ENCODE data around the gene ENTPD1. TPM values are rescaled to one million over a fixed set of nuclear protein-coding genes. Genes with fewer than 3 reads are reported as not detected.

ENTPD1 gene
- total and polyA plus RNA-seq, 9 of the 15 experiments (the other 6 are each of a cell fraction or from before 2014, with no cell fraction given): 0.07 to 1.5 (median 0.37) TPM

DNA sequence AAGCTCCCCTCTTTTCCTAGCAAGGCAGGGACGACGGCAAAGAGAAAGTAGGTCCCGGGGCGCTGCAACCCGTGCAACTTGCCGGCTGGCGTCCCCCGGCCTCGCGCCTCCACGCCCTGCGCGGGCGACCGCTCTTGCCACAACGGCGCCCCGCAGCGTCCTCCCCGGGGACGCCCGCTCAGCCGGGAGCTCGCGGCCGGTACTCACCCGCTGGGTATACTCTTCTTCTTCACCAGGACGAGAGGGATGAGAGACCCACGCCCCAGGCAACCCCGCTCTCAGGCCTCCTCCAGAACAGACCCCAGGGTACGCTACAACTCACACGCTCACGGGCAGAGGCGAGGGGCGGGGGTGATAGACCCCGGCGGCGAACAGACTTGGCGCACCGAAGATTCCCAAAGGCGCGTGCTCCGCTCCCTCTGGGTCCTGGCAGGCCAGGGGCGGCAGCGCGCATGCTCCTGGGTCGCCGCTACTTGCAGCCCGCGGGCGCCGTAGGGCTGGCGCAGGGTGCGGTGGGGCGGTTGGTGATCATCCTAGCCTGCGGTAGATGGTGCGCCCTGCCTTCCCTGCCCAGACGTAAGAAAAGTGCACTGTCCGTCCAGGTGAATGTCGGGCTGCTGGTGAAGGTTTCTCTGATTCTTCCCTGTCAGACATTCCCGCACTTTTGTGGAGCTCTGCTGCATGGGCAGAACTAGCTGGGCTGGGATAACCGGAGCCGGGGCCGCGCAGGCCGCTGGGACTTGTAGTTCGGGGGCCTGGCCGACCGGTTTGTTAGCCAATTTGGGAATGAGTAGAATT lies 151.7 kb downstream of the ENTPD1 start, which contains the start of gene CC2D2B (continued):
- TF ChIP-seq, protein P1, sequence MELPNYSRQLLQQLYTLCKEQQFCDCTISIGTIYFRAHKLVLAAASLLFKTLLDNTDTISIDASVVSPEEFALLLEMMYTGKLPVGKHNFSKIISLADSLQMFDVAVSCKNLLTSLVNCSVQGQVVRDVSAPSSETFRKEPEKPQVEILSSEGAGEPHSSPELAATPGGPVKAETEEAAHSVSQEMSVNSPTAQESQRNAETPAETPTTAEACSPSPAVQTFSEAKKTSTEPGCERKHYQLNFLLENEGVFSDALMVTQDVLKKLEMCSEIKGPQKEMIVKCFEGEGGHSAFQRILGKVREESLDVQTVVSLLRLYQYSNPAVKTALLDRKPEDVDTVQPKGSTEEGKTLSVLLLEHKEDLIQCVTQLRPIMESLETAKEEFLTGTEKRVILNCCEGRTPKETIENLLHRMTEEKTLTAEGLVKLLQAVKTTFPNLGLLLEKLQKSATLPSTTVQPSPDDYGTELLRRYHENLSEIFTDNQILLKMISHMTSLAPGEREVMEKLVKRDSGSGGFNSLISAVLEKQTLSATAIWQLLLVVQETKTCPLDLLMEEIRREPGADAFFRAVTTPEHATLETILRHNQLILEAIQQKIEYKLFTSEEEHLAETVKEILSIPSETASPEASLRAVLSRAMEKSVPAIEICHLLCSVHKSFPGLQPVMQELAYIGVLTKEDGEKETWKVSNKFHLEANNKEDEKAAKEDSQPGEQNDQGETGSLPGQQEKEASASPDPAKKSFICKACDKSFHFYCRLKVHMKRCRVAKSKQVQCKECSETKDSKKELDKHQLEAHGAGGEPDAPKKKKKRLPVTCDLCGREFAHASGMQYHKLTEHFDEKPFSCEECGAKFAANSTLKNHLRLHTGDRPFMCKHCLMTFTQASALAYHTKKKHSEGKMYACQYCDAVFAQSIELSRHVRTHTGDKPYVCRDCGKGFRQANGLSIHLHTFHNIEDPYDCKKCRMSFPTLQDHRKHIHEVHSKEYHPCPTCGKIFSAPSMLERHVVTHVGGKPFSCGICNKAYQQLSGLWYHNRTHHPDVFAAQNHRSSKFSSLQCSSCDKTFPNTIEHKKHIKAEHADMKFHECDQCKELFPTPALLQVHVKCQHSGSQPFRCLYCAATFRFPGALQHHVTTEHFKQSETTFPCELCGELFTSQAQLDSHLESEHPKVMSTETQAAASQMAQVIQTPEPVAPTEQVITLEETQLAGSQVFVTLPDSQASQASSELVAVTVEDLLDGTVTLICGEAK (IDR thresholded peaks at IDR 0.05): no peak
- TF ChIP-seq, protein P1 (CRISPR knock-in tag; IDR thresholded peaks at IDR 0.05): no peak
- TF ChIP-seq NR2F6 (CRISPR knock-in tag; IDR thresholded peaks at IDR 0.05): no peak
- no peak for TF ChIP-seq XRCC5 (IDR thresholded peaks at IDR 0.05; ENCODE audit: low read depth, low read length)
- no peak for TF ChIP-seq RBM34 (IDR thresholded peaks at IDR 0.05; ENCODE audit: borderline replicate concordance, insufficient read depth, low read length)
- no peak for TF ChIP-seq FOXK1 (CRISPR knock-in tag; IDR thresholded peaks at IDR 0.05; ENCODE audit: borderline replicate concordance)
- peak; percentile 43 for TF ChIP-seq FIP1L1 (IDR thresholded peaks at IDR 0.05; ENCODE audit: low read depth, low read length, poor library complexity, severe bottlenecking)
- TF ChIP-seq, protein P2, sequence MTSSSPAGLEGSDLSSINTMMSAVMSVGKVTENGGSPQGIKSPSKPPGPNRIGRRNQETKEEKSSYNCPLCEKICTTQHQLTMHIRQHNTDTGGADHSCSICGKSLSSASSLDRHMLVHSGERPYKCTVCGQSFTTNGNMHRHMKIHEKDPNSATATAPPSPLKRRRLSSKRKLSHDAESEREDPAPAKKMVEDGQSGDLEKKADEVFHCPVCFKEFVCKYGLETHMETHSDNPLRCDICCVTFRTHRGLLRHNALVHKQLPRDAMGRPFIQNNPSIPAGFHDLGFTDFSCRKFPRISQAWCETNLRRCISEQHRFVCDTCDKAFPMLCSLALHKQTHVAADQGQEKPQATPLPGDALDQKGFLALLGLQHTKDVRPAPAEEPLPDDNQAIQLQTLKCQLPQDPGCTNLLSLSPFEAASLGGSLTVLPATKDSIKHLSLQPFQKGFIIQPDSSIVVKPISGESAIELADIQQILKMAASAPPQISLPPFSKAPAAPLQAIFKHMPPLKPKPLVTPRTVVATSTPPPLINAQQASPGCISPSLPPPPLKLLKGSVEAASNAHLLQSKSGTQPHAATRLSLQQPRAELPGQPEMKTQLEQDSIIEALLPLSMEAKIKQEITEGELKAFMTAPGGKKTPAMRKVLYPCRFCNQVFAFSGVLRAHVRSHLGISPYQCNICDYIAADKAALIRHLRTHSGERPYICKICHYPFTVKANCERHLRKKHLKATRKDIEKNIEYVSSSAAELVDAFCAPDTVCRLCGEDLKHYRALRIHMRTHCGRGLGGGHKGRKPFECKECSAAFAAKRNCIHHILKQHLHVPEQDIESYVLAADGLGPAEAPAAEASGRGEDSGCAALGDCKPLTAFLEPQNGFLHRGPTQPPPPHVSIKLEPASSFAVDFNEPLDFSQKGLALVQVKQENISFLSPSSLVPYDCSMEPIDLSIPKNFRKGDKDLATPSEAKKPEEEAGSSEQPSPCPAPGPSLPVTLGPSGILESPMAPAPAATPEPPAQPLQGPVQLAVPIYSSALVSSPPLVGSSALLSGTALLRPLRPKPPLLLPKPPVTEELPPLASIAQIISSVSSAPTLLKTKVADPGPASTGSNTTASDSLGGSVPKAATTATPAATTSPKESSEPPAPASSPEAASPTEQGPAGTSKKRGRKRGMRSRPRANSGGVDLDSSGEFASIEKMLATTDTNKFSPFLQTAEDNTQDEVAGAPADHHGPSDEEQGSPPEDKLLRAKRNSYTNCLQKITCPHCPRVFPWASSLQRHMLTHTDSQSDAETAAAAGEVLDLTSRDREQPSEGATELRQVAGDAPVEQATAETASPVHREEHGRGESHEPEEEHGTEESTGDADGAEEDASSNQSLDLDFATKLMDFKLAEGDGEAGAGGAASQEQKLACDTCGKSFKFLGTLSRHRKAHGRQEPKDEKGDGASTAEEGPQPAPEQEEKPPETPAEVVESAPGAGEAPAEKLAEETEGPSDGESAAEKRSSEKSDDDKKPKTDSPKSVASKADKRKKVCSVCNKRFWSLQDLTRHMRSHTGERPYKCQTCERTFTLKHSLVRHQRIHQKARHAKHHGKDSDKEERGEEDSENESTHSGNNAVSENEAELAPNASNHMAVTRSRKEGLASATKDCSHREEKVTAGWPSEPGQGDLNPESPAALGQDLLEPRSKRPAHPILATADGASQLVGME (CRISPR knock-in tag; IDR thresholded peaks at IDR 0.05): no peak
- no peak for TF ChIP-seq TFAM (CRISPR knock-in tag; conservative IDR thresholded peaks at IDR 0.05)
- TF ChIP-seq XRCC3 (IDR thresholded peaks at IDR 0.05): no peak
- TF ChIP-seq TEAD4 (IDR thresholded peaks at IDR 0.05; ENCODE audit: low read length): peak; percentile 4; the same call in 1 of the 2 replicates
- 0 out of 2 replicates have a peak, but pooled peaks have one; percentile 18 for TF ChIP-seq TEAD4 (CRISPR knock-in tag; IDR thresholded peaks at IDR 0.05; ENCODE audit: borderline replicate concordance)
- TF ChIP-seq MEF2A (IDR thresholded peaks at IDR 0.05; ENCODE audit: control insufficient read depth, low read depth, low read length): no peak

Data from K562 (cell line).